ENCODE results near the gene GALNT6. TPM values are rescaled to one million over a fixed set of nuclear protein-coding genes. Genes with fewer than 3 reads are reported as not detected.

GALNT6 gene
- total RNA-seq, 6 experiments from 2014 or later, result 68.2 to 93.9 (median 71.7) TPM

DNA sequence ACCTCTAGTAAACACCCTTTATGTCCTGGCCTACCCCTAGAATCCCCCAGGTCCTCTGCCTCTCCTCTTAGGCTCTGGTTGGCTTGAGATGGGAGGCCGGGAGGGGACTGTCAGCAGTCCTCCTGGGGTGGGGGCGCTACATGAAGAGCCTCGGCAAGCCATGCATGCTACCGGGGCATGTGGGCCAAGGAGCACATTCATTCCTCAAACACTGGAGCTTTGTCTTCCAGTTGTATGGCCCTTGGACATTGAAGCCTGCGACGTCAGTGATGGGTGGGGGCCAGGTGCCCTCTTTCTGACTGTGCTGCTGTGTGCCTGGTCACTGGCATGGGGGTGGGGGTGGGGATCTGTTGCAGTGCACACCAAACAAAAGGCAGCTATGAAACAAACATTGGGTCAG is 28.9 kb downstream of the GALNT6 start:
- no peak overlapping the region for H3K27ac Mint-ChIP-seq

GRCh38 chr12:51361161-51362016 is 29.8 kb downstream of the GALNT6 start:
- Mint-ChIP-seq H3K27ac (no peak overlapping the region), H3K36me3 (ENCODE audit: low read depth) (peaks cover 15% of the 10 kb centered on the region), H3K4me3 (no peak overlapping the region), H3K4me1 (ENCODE audit: low read depth) (peaks cover 5% of the 10 kb centered on the region; the same call in 1 of the 2 replicates), H3K9me3 (no peaks in the 10 kb centered on the region), H3K27me3 (ENCODE audit: insufficient read depth) (no peaks in the 10 kb centered on the region)
- DNase-seq, result no peak
- TF ChIP-seq, protein P1, sequence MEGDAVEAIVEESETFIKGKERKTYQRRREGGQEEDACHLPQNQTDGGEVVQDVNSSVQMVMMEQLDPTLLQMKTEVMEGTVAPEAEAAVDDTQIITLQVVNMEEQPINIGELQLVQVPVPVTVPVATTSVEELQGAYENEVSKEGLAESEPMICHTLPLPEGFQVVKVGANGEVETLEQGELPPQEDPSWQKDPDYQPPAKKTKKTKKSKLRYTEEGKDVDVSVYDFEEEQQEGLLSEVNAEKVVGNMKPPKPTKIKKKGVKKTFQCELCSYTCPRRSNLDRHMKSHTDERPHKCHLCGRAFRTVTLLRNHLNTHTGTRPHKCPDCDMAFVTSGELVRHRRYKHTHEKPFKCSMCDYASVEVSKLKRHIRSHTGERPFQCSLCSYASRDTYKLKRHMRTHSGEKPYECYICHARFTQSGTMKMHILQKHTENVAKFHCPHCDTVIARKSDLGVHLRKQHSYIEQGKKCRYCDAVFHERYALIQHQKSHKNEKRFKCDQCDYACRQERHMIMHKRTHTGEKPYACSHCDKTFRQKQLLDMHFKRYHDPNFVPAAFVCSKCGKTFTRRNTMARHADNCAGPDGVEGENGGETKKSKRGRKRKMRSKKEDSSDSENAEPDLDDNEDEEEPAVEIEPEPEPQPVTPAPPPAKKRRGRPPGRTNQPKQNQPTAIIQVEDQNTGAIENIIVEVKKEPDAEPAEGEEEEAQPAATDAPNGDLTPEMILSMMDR (IDR thresholded peaks at IDR 0.05), result no peak

More for the DNA sequence above, 28.9 kb downstream of the GALNT6 start:
- TF ChIP-seq, protein P1 (IDR thresholded peaks at IDR 0.05), result no peak
- Mint-ChIP-seq H3K36me3 (ENCODE audit: low read depth) (peaks cover 10% of the 10 kb centered on the region), H3K9me3 (no peaks in the 10 kb centered on the region), H3K27me3 (ENCODE audit: insufficient read depth) (no peaks in the 10 kb centered on the region), H3K4me1 (ENCODE audit: low read depth) (peaks cover 5% of the 10 kb centered on the region; the same call in 1 of the 2 replicates), H3K4me3 (no peak overlapping the region)
- no peak for DNase-seq

GRCh38 chr12:51360315-51360714 is 30.9 kb downstream of the GALNT6 start:
- TF ChIP-seq, protein P1 (IDR thresholded peaks at IDR 0.05), result no peak
- Mint-ChIP-seq H3K27me3 (ENCODE audit: insufficient read depth) (no peaks in the 10 kb centered on the region), H3K9me3 (no peaks in the 10 kb centered on the region), H3K27ac (no peak overlapping the region), H3K36me3 (ENCODE audit: low read depth) (peaks cover 15% of the 10 kb centered on the region), H3K4me1 (ENCODE audit: low read depth) (peaks cover 5% of the 10 kb centered on the region; the same call in 1 of the 2 replicates), H3K4me3 (no peak overlapping the region)
- no peak for DNase-seq

- peaks cover 15% of the 10 kb centered on the region for H3K36me3 Mint-ChIP-seq (ENCODE audit: low read depth)
These were observed 31.4 kb downstream of the GALNT6 start for GRCh38 chr12:51359851-51360250.

DNA sequence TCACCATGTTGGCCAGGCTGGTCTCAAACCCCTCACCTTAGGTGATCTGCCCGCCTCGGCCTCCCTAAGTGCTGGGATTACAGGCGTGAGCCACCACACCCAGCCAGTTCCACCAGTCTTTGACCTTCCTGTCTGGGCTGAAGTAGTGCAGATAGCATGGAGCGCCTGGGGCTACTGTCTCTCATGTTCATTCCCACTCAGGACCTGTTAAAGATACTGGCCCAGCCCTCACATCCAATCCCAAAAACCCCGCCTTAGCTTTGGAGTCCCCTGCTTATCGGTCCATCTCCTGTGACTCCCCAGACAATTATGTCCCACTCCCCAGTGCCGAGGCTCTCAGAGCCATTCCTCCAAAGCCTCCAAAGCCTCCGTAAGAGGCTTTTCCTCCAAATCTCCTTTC is 32.7 kb downstream of the GALNT6 start:
- H3K36me3 Mint-ChIP-seq (ENCODE audit: low read depth), result peaks cover 16% of the 10 kb centered on the region
- TF ChIP-seq, protein P1 (IDR thresholded peaks at IDR 0.05), result no peak

More at GRCh38 chr12:51359851-51360250, 31.4 kb downstream of the GALNT6 start:
- H3K27ac Mint-ChIP-seq, result no peak overlapping the region
- no peak overlapping the region for H3K4me3 Mint-ChIP-seq
- TF ChIP-seq, protein P1 (IDR thresholded peaks at IDR 0.05), result no peak
- DNase-seq, result no peak
- peaks cover 5% of the 10 kb centered on the region; the same call in 1 of the 2 replicates for H3K4me1 Mint-ChIP-seq (ENCODE audit: low read depth)
- H3K9me3 Mint-ChIP-seq, result no peaks in the 10 kb centered on the region
- no peaks in the 10 kb centered on the region for H3K27me3 Mint-ChIP-seq (ENCODE audit: insufficient read depth)

More for the DNA sequence above, 32.7 kb downstream of the GALNT6 start:
- Mint-ChIP-seq H3K4me1 (ENCODE audit: low read depth) (peaks cover 5% of the 10 kb centered on the region; the same call in 1 of the 2 replicates), H3K27me3 (ENCODE audit: insufficient read depth) (no peaks in the 10 kb centered on the region), H3K4me3 (no peak overlapping the region), H3K9me3 (no peaks in the 10 kb centered on the region), H3K27ac (no peak overlapping the region)
- no peak for DNase-seq
